ENCODE results near the gene SMG6.

Gene SMG6

DNA sequence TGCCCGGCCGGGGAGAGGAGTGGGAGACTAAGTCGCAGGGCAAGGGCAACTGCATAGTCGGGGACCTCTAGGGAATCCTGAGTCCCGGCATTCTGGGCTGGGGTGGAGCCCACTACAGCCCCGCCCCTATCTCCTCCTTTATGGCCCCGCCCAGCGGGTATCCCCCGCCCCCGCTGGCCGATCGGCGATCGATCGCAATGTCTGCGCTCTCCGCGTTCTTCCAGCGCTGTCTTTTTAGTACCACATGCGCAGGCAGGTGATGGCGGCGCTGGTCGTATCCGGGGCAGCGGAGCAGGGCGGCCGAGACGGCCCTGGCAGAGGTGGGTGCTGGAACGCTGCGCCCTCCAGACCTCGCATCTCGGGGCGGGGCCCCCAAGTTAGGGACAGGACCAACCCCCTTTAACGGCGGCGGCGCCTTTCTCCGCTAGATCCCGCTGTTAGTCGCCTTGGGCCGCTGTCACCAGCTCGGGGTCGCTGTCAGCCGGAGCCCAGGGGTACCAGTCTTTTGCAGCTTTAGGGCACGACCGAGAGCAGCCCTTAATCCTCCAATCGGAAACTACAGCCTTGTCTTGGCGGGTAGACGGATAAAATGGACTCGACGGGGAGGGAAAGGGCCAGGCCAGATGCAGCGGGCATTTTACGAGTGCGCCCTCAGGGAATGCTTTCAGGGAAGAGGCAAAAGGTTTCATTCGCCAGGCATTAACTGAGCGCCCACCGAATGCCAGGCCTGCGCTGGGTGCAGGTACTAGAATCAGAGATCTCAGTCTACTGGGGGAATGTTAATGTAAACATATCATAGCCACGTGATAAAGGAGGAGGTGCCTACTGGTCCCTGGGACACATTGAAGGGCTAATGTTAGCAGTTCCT lies 273.4 kb downstream of the SMG6 start, which contains the start of gene DPH1 (continued):
- TF ChIP-seq, protein P1, sequence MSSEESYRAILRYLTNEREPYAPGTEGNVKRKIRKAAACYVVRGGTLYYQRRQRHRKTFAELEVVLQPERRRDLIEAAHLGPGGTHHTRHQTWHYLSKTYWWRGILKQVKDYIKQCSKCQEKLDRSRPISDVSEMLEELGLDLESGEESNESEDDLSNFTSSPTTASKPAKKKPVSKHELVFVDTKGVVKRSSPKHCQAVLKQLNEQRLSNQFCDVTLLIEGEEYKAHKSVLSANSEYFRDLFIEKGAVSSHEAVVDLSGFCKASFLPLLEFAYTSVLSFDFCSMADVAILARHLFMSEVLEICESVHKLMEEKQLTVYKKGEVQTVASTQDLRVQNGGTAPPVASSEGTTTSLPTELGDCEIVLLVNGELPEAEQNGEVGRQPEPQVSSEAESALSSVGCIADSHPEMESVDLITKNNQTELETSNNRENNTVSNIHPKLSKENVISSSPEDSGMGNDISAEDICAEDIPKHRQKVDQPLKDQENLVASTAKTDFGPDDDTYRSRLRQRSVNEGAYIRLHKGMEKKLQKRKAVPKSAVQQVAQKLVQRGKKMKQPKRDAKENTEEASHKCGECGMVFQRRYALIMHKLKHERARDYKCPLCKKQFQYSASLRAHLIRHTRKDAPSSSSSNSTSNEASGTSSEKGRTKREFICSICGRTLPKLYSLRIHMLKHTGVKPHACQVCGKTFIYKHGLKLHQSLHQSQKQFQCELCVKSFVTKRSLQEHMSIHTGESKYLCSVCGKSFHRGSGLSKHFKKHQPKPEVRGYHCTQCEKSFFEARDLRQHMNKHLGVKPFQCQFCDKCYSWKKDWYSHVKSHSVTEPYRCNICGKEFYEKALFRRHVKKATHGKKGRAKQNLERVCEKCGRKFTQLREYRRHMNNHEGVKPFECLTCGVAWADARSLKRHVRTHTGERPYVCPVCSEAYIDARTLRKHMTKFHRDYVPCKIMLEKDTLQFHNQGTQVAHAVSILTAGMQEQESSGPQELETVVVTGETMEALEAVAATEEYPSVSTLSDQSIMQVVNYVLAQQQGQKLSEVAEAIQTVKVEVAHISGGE (tag by site-specific recombination; conservative IDR thresholded peaks at IDR 0.05; ENCODE audit: low read depth), result no peak
- TF ChIP-seq, protein P2, sequence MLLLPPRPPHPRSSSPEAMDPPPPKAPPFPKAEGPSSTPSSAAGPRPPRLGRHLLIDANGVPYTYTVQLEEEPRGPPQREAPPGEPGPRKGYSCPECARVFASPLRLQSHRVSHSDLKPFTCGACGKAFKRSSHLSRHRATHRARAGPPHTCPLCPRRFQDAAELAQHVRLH (tag by site-specific recombination; IDR thresholded peaks at IDR 0.05), result peak; percentile 75
- TF ChIP-seq ZNF529 (tag by site-specific recombination; IDR thresholded peaks at IDR 0.05; ENCODE audit: insufficient replicate concordance), result no peak
- no peak for TF ChIP-seq ZNF175 (tag by site-specific recombination; IDR thresholded peaks at IDR 0.05)
- TF ChIP-seq, protein P3, sequence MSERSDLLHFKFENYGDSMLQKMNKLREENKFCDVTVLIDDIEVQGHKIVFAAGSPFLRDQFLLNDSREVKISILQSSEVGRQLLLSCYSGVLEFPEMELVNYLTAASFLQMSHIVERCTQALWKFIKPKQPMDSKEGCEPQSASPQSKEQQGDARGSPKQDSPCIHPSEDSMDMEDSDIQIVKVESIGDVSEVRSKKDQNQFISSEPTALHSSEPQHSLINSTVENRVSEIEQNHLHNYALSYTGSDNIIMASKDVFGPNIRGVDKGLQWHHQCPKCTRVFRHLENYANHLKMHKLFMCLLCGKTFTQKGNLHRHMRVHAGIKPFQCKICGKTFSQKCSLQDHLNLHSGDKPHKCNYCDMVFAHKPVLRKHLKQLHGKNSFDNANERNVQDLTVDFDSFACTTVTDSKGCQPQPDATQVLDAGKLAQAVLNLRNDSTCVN (tag by site-specific recombination; optimal IDR thresholded peaks at IDR 0.05), result peak; percentile 50
- TF ChIP-seq ZNF391 (tag by site-specific recombination; IDR thresholded peaks at IDR 0.05; ENCODE audit: borderline replicate concordance, low read depth), result 0 out of 2 replicates have a peak, but pooled peaks have one; percentile 61

DNA sequence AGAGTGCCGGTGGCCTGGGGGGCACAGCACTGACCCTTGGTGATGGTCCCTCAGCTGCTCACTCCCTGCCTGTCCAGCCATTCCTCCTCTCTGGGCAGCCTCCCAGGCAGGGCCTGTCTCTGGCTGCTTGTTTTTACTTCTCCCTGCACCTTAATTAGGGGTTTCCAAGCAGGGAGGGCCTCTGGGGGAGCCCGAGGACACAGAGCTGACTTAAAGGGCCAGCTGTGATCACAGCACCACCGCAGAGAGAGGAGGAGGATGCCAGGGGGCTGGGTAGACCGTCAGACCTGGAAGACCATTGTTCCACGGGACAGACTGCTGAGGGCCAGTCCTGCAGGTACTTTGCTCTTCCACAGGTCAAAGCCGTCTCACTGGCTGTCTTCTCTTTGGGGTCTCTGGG lies 274.8 kb downstream of the SMG6 start:
- no peaks in the 10 kb centered on the region for H3K9me3 ChIP-seq (ENCODE audit: control insufficient read depth, insufficient read depth, low read depth, low read length)
- no peak overlapping the region for H3K27ac ChIP-seq (ENCODE audit: extremely low read depth, low read depth, low read length)
- no peak overlapping the region for H3K4me3 ChIP-seq (ENCODE audit: low read depth, low read length)
- ChIA-PET POLR2A (no interaction called here), CTCF (interaction anchor here (0.7 to 12.2 kb wide), 3 partner anchors 64 to 379 kb away, joined by 3 to 145 read pairs (median 4); partner anchors contain the start of gene RILP)
- peak; percentile 68 for TF ChIP-seq SP7 (tag by site-specific recombination; IDR thresholded peaks at IDR 0.05)
- TF ChIP-seq, protein P4, sequence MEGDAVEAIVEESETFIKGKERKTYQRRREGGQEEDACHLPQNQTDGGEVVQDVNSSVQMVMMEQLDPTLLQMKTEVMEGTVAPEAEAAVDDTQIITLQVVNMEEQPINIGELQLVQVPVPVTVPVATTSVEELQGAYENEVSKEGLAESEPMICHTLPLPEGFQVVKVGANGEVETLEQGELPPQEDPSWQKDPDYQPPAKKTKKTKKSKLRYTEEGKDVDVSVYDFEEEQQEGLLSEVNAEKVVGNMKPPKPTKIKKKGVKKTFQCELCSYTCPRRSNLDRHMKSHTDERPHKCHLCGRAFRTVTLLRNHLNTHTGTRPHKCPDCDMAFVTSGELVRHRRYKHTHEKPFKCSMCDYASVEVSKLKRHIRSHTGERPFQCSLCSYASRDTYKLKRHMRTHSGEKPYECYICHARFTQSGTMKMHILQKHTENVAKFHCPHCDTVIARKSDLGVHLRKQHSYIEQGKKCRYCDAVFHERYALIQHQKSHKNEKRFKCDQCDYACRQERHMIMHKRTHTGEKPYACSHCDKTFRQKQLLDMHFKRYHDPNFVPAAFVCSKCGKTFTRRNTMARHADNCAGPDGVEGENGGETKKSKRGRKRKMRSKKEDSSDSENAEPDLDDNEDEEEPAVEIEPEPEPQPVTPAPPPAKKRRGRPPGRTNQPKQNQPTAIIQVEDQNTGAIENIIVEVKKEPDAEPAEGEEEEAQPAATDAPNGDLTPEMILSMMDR (tag by site-specific recombination; IDR thresholded peaks at IDR 0.05), result peak; percentile 29; the same call in 1 of the 2 replicates
- 0 out of 2 replicates have a peak, but pooled peaks have one; percentile 30 for TF ChIP-seq ZIC2 (tag by site-specific recombination; IDR thresholded peaks at IDR 0.05)
- TF ChIP-seq YY2 (tag by site-specific recombination; IDR thresholded peaks at IDR 0.05), result no peak
- H3K4me1 ChIP-seq (ENCODE audit: control insufficient read depth, insufficient read depth, low read length), result peaks cover 15% of the 10 kb centered on the region
- peaks cover 0 to 13% of the 10 kb centered on the region in 2 experiments; a peak in 1 of 3 replicates for H3K36me3 ChIP-seq (ENCODE audit: control insufficient read depth in 2 of 2, insufficient read depth in 1 of 2, low read length in 2 of 2)

DNA sequence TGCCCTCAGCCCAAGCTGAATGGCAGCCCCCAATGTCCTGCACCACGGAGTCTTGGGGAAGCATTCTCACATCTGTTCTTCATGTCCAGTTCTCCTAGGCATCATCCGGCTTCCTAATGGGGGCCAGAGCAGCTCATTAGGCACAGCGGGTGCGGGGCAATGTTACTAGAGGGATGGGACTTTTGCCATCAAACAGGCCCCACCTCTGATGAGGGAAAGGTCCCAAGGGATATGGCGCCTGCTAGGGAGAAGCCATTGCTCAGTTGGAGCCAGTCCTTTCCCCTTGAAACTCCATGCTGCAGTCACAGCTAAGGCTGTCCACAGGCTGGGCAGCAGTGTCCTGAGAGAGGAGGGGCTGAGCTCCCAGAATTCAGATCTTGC lies 275.4 kb downstream of the SMG6 start:
- CTCF ChIA-PET, result interaction anchor here (0.7 to 12.2 kb wide), 4 partner anchors 16 to 379 kb away, joined by 3 to 145 read pairs (median 14); partner anchors contain the start of gene RILP
- Histone ChIP-seq H3K27ac (ENCODE audit: extremely low read depth, low read depth, low read length) (no peak overlapping the region), H3K4me1 (ENCODE audit: control insufficient read depth, insufficient read depth, low read length) (peaks cover 15% of the 10 kb centered on the region), H3K9me3 (ENCODE audit: control insufficient read depth, insufficient read depth, low read depth, low read length) (no peaks in the 10 kb centered on the region), H3K4me3 (ENCODE audit: low read depth, low read length) (no peak overlapping the region), H3K36me3 (ENCODE audit: control insufficient read depth in 2 of 2, insufficient read depth in 1 of 2, low read length in 2 of 2) (peaks cover 0 to 8% of the 10 kb centered on the region in 2 experiments; a peak in 1 of 3 replicates)
- TF ChIP-seq ZNF549 (tag by site-specific recombination; IDR thresholded peaks at IDR 0.05) (no peak), ZNF530 (tag by site-specific recombination; IDR thresholded peaks at IDR 0.05; ENCODE audit: low read depth) (no peak), ZNF10 (tag by site-specific recombination; IDR thresholded peaks at IDR 0.05) (peak; percentile 47; the same call in 1 of the 2 replicates)
- TF ChIP-seq, protein P5, sequence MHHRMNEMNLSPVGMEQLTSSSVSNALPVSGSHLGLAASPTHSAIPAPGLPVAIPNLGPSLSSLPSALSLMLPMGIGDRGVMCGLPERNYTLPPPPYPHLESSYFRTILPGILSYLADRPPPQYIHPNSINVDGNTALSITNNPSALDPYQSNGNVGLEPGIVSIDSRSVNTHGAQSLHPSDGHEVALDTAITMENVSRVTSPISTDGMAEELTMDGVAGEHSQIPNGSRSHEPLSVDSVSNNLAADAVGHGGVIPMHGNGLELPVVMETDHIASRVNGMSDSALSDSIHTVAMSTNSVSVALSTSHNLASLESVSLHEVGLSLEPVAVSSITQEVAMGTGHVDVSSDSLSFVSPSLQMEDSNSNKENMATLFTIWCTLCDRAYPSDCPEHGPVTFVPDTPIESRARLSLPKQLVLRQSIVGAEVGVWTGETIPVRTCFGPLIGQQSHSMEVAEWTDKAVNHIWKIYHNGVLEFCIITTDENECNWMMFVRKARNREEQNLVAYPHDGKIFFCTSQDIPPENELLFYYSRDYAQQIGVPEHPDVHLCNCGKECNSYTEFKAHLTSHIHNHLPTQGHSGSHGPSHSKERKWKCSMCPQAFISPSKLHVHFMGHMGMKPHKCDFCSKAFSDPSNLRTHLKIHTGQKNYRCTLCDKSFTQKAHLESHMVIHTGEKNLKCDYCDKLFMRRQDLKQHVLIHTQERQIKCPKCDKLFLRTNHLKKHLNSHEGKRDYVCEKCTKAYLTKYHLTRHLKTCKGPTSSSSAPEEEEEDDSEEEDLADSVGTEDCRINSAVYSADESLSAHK (tag by site-specific recombination; IDR thresholded peaks at IDR 0.05), result no peak
- TF ChIP-seq, protein P6, sequence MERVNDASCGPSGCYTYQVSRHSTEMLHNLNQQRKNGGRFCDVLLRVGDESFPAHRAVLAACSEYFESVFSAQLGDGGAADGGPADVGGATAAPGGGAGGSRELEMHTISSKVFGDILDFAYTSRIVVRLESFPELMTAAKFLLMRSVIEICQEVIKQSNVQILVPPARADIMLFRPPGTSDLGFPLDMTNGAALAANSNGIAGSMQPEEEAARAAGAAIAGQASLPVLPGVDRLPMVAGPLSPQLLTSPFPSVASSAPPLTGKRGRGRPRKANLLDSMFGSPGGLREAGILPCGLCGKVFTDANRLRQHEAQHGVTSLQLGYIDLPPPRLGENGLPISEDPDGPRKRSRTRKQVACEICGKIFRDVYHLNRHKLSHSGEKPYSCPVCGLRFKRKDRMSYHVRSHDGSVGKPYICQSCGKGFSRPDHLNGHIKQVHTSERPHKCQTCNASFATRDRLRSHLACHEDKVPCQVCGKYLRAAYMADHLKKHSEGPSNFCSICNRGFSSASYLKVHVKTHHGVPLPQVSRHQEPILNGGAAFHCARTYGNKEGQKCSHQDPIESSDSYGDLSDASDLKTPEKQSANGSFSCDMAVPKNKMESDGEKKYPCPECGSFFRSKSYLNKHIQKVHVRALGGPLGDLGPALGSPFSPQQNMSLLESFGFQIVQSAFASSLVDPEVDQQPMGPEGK (tag by site-specific recombination; IDR thresholded peaks at IDR 0.05), result 0 out of 2 replicates have a peak, but pooled peaks have one; percentile 4
- POLR2A ChIA-PET, result interaction anchor here (1.6 kb wide), 1 partner anchor 119 kb away, joined by 4 read pairs; no protein-coding TSS in a partner anchor
